H1 (cell line): ENCODE measurements around the gene THADA. TPM values are rescaled to one million over a fixed set of nuclear protein-coding genes. Genes with fewer than 3 reads are reported as not detected.
A peak's percentile ranks its signal among the peaks of the same experiment; 100 is the strongest.

Experiments used
- ATF2 ChIP-seq: IDR thresholded peaks from 2 replicates; pipeline ENCODE4 v1.6.1; 2012; ENCODE audit warnings: low read length, inconsistent platforms
- CREB1 ChIP-seq: IDR thresholded peaks from 2 replicates; pipeline ENCODE4 v1.6.1; 2012; ENCODE audit warnings: inconsistent platforms
- HDAC2 ChIP-seq, 2 experiments: fragments of 300-600 bp in 1 of 2; sonication (generic) in 1 of 2; IDR thresholded peaks; 2 replicates each; pipeline ENCODE4 v1.6.1; 2011 to 2012; ENCODE audit warnings: low read depth in 2 of 2, low read length in 2 of 2, mild to moderate bottlenecking in 2 of 2, moderate library complexity in 2 of 2, borderline replicate concordance in 1 of 2, inconsistent platforms in 1 of 2
- KDM5A ChIP-seq: fragments of 200-600 bp; IDR thresholded peaks from 2 replicates; pipeline ENCODE4 v1.7.1; 2012; ENCODE audit warnings: mild to moderate bottlenecking, low read length, inconsistent platforms, mixed read lengths
- SUZ12 ChIP-seq: fragments of 200-600 bp; sonication (generic); IDR thresholded peaks from 2 replicates; pipeline ENCODE4 v1.6.1; 2012; ENCODE audit warnings: mild to moderate bottlenecking, inconsistent platforms, low read length, moderate library complexity, mixed read lengths
- TAF1 ChIP-seq: IDR thresholded peaks from 2 replicates; pipeline ENCODE4 v1.6.1; 2011; ENCODE audit warnings: mild to moderate bottlenecking, low read depth, low read length
- TAF7 ChIP-seq: optimal IDR thresholded peaks from 2 replicates; pipeline ENCODE3; 2011; ENCODE audit warnings: low read depth, mild to moderate bottlenecking, inconsistent platforms, low read length, moderate library complexity, borderline replicate concordance
- polyA plus RNA-seq, 7 experiments: library from polyadenylated mRNA; depleted of rRNA in 3 of 7; stranded (reverse) in 5 of 7; unstranded in 2 of 7; fragments of >200 nt in 5 of 7; fragments of 200-250 nt in 2 of 7; gene quantifications; 1 replicate in 5 of 7; 2 replicates in 1 of 7; 4 replicates in 1 of 7; pipeline versions ENCODE4 v1.2.1 to v1.2.3, GENCODE V29; 2011 to 2013; ENCODE audit warnings: missing spikeins in 2 of 7, mixed read lengths in 2 of 7
- total RNA-seq: library from RNA; stranded (reverse); fragmentation: NEBNext Ultra II Directional; extraction: Animal tissue kit (Norgen Biotek cat#: 25700); gene quantifications from 2 replicates; pipeline ENCODE4 v1.2.1, GENCODE V29; 2021

Gene THADA
- total and polyA plus RNA-seq, 2 of the 8 experiments (the other 6 are each of a cell fraction or from before 2014, with no cell fraction given): 22.4 to 26.8 TPM

DNA sequence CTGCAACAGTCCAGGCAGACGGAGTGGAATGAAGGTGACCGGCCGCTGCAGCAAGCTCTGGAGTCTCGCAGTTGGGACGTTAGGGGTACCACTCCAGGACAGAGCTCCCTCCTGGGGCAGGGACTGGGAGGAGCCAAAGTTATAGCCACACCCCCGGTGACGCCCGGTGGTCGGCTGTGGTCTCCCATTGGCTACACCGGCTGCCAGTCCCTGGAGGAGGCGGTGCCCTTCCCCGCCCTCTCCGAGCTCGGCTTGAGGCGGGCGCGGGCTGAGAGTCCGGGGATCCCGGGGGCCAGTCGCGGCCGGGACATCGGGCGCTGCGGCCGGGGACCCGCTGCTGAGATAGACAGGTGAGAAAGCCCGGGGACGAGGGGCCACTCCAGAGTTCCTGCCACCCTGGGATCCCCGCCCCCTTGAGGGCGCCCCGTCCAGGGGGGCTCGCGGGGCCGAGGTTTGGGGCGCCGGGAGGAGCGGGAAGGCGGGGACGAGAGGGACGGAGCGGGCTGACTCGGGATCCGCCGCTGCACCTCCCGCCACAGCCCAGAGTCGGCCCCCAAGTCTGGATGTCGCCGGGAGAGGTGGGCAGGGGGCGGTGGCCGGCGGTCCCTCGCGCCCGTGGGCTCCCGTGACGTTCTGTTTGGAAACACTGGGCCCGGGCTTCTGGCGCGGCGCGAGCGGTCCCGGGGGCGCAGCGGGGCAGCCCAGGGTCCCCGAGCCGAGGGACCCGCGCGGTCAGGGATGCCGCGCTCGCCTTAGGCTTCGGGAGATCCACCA, 41.4 kb upstream of the THADA start, which contains the start of gene PLEKHH2 (continued):
- TF ChIP-seq KDM5A (no peak), SUZ12 (0 out of 2 replicates have a peak, but pooled peaks have one; percentile 26), ATF2 (no peak), HDAC2 (IDR thresholded peaks at IDR 0.05; ENCODE audit: borderline replicate concordance in 1 of 2, low read depth in 2 of 2, low read length in 2 of 2) (no peak), TAF7 (peak; percentile 41), TAF1 (peak; percentile 74; the same call in 1 of the 2 replicates), CREB1 (peak; percentile 82)
- TF ChIP-seq, all 59 proteins: peak for 14
